ENCODE results near the gene TTC39A. TPM values are rescaled to one million over a fixed set of nuclear protein-coding genes. Genes with fewer than 3 reads are reported as not detected.

The TTC39A gene
- total RNA-seq, 1 donor from 2014 or later, result 42.1 TPM

GRCh38 chr1:51295926-51296325 is 34.4 kb downstream of the TTC39A start:
- intact Hi-C loops (cut with DNase I), result no loop called here
- ATAC-seq (no peak), DNase-seq (peak; percentile 52)
- Histone ChIP-seq H3K36me3 (no peaks in the 10 kb centered on the region), H3K4me1 (peaks cover 9% of the 10 kb centered on the region), H3K9me3 (no peaks in the 10 kb centered on the region), H3K27ac (no peak overlapping the region), H3K4me3 (no peak overlapping the region), H3K27me3 (no peaks in the 10 kb centered on the region)
- TF ChIP-seq CTCF (IDR thresholded peaks at IDR 0.05), result no peak

GRCh38 chr1:51294566-51295184 is 35.7 kb downstream of the TTC39A start:
- intact Hi-C loops (cut with DNase I), result no loop called here

GRCh38 chr1:51293898-51294515 is 36.4 kb downstream of the TTC39A start:
- Histone ChIP-seq H3K4me1 (peaks cover 9% of the 10 kb centered on the region), H3K36me3 (no peaks in the 10 kb centered on the region), H3K4me3 (no peak overlapping the region), H3K9me3 (no peaks in the 10 kb centered on the region), H3K27me3 (no peaks in the 10 kb centered on the region), H3K27ac (no peak overlapping the region)
- intact Hi-C loops (cut with DNase I), result no loop called here
- DNase-seq (peak; percentile 41), ATAC-seq (no peak)
- TF ChIP-seq CTCF (IDR thresholded peaks at IDR 0.05), result no peak

More at GRCh38 chr1:51294566-51295184, 35.7 kb downstream of the TTC39A start:
- Histone ChIP-seq H3K36me3 (no peaks in the 10 kb centered on the region), H3K9me3 (no peaks in the 10 kb centered on the region), H3K4me1 (peaks cover 9% of the 10 kb centered on the region), H3K4me3 (no peak overlapping the region), H3K27me3 (no peaks in the 10 kb centered on the region), H3K27ac (no peak overlapping the region)
- ATAC-seq (no peak), DNase-seq (peak; percentile 40)
- no peak for TF ChIP-seq CTCF (IDR thresholded peaks at IDR 0.05)

GRCh38 chr1:51290489-51290847 is 39.9 kb downstream of the TTC39A start:
- H3K4me1 ChIP-seq, result no peaks in the 10 kb centered on the region
- no peaks in the 10 kb centered on the region for H3K27me3 ChIP-seq
- H3K9me3 ChIP-seq, result no peaks in the 10 kb centered on the region
- no peak overlapping the region for H3K4me3 ChIP-seq
- no peak overlapping the region for H3K27ac ChIP-seq
- no peak for DNase-seq
- no peak for TF ChIP-seq CTCF (IDR thresholded peaks at IDR 0.05)
- intact Hi-C loops (cut with DNase I), result no loop called here
- peaks cover 4% of the 10 kb centered on the region for H3K36me3 ChIP-seq
- ATAC-seq, result no peak

- Histone ChIP-seq H3K4me3 (no peak overlapping the region), H3K27me3 (no peaks in the 10 kb centered on the region), H3K36me3 (peaks cover 4% of the 10 kb centered on the region), H3K27ac (no peak overlapping the region), H3K4me1 (peaks cover under 1% of the 10 kb centered on the region), H3K9me3 (no peaks in the 10 kb centered on the region)
- TF ChIP-seq CTCF (IDR thresholded peaks at IDR 0.05), result no peak
- intact Hi-C loops (cut with DNase I), result no loop called here
- DNase-seq (peak; percentile 32), ATAC-seq (no peak)
These were observed 40.5 kb downstream of the TTC39A start for GRCh38 chr1:51289676-51290488.
